CD4-positive, alpha-beta T cell treated with Interferon alpha-2 for 1 hour (primary cell): ENCODE data around the gene SULT4A1.

Source experiments
- DNase-seq, 2 donors: peaks; one replicate each; pipeline ENCODE4 v3.0.0-alpha.2; 2020 to 2022

The SULT4A1 gene

DNA sequence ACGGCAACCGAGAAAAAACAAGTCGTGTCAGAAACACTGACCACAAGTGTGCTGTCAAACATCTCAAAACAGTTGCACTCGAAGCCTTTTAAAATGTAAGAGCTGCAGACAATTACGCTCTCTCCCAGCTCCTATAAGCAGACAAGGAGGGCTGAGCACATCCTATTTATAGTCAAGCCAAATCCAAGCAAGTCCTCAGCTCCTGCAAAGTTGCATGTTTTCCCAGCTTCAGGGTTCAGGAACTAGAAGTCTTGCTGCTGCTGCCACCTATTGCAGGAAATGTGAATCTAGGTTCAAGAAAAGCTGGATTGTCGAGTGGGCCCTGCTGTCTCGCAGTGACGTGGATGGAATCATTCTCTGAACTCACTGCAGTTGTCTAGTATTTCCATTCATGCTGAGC is 65.7 kb downstream of the SULT4A1 start:
- DNase-seq = no peak

- DNase-seq = no peak
Observed at GRCh38 chr22:43795320-43795719, 67.0 kb downstream of the SULT4A1 start.

GRCh38 chr22:43792905-43793304 is 69.4 kb downstream of the SULT4A1 start:
- DNase-seq = no peak

DNA sequence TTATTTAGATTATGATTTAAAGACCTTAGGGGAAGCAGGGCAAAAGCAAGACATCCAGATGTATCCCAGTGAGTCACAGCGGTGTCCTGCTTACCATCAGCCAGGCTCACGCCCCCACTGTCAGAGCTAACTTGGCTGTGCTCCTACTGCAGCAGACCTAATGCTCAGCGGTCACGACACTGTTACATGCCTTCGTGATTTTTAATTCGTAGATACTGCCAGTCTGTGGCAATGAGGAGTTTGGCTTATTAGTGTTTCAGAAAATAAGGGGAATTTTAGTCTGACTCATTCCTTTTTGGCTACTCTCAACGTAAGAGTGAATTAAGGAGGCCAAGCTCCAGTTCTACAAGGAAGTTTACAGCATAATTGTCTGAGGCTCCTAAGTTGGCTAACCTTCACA is 72.9 kb downstream of the SULT4A1 start:
- DNase-seq = no peak

GRCh38 chr22:43783777-43784176 is 78.5 kb downstream of the SULT4A1 start:
- no peak for DNase-seq

DNA sequence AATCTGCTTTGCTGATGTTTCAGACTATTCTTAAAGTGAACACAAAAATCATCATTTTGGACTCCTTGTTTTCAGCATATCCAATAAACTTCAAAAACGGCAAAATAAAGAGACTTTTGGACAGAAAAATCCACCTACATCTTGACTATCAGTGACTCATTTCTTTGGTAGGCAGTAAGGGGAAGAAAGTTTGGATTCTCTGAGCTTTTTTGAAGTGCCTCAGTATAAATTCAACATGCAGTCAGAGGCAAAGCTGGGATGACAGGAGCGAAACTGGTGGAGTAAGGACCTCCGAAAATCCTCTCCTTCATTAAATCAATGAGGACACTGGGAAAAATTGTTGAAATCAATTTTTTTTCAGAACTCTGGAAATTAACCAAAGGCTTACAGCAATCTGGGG is 79.9 kb downstream of the SULT4A1 start:
- DNase-seq = no peak

- no peak for DNase-seq
Observed at GRCh38 chr22:43777286-43777685, 85.0 kb downstream of the SULT4A1 start.

GRCh38 chr22:43776081-43776670 is 86.1 kb downstream of the SULT4A1 start:
- DNase-seq = no peak
